HepG2 (cell line): ENCODE data around the gene CCDC106. TPM values are rescaled to one million over a fixed set of nuclear protein-coding genes. Genes with fewer than 3 reads are reported as not detected.

Experiments used
- CREM ChIP-seq, 2 experiments: sonication (generic) in 1 of 2; formaldehyde crosslinking in 1 of 2; IDR thresholded peaks; 2 replicates each; pipeline versions ENCODE4 v1.4.0 to v1.6.1; 2016 to 2020; ENCODE audit warnings: antibody characterized with exemption in 1 of 2, mild to moderate bottlenecking in 1 of 2, missing genetic modification reagents in 1 of 2
- GZF1 ChIP-seq: sonication (generic); formaldehyde crosslinking; IDR thresholded peaks from 2 replicates; pipeline ENCODE4 v1.5.1; 2020; ENCODE audit warnings: mild to moderate bottlenecking, missing genetic modification reagents
- LCORL ChIP-seq, 2 experiments: fragments of 450-650 bp in 1 of 2; sonication (generic) in 1 of 2; formaldehyde crosslinking in 1 of 2; IDR thresholded peaks; 2 replicates each; pipeline versions ENCODE4 v1.5.0 to v1.6.1; 2017 to 2020; ENCODE audit warnings: antibody characterized with exemption in 1 of 2, missing genetic modification reagents in 1 of 2
- RARG ChIP-seq: sonication (generic); formaldehyde crosslinking; IDR thresholded peaks from 2 replicates; pipeline ENCODE4 v1.4.0; 2020; ENCODE audit warnings: low read depth, mild to moderate bottlenecking, missing genetic modification reagents
- SMAD1 ChIP-seq: sonication (generic); formaldehyde crosslinking; IDR thresholded peaks from 2 replicates; pipeline ENCODE4 v1.4.0; 2020; ENCODE audit warnings: missing genetic modification reagents, low read depth, mild to moderate bottlenecking, borderline replicate concordance
- SOX5 ChIP-seq: IDR thresholded peaks from 2 replicates; pipeline ENCODE4 v1.6.1; 2016; ENCODE audit warnings: borderline replicate concordance
- STAT5B ChIP-seq: sonication (generic); formaldehyde crosslinking; IDR thresholded peaks from 2 replicates; pipeline ENCODE4 v1.4.0; 2020; ENCODE audit warnings: missing genetic modification reagents
- SYNCRIP ChIP-seq: fragments of 200-400 bp; formaldehyde crosslinking; IDR thresholded peaks from 2 replicates; pipeline ENCODE4 v1.6.1; 2018; ENCODE audit warnings: mild to moderate bottlenecking, low read depth, low read length; ENCODE audit not compliant: insufficient read depth
- YY1 ChIP-seq: IDR thresholded peaks from 2 replicates; pipeline ENCODE4 v1.6.1; 2011; ENCODE audit warnings: low read length, low read depth, moderate library complexity, mild to moderate bottlenecking; ENCODE audit not compliant: insufficient read depth, insufficient replicate concordance
- ZNF160 ChIP-seq: sonication (generic); formaldehyde crosslinking; IDR thresholded peaks from 2 replicates; pipeline ENCODE4 v1.8.0; 2022; ENCODE audit warnings: mild to moderate bottlenecking, inconsistent platforms, missing genetic modification reagents
- ZNF441 ChIP-seq: sonication (generic); formaldehyde crosslinking; IDR thresholded peaks from 2 replicates; pipeline ENCODE4 v1.7.0; 2021; ENCODE audit warnings: missing genetic modification reagents, borderline replicate concordance
- ZNF510 ChIP-seq: sonication (generic); formaldehyde crosslinking; IDR thresholded peaks from 2 replicates; pipeline ENCODE4 v1.4.0; 2020; ENCODE audit warnings: low read depth, mild to moderate bottlenecking, missing genetic modification reagents
- ZNF563 ChIP-seq: sonication (generic); formaldehyde crosslinking; IDR thresholded peaks from 2 replicates; pipeline ENCODE4 v1.8.0; 2022; ENCODE audit warnings: mild to moderate bottlenecking, moderate library complexity, missing genetic modification reagents
- ZNF713 ChIP-seq: sonication (generic); formaldehyde crosslinking; IDR thresholded peaks from 2 replicates; pipeline ENCODE4 v1.4.0; 2020; ENCODE audit warnings: mild to moderate bottlenecking, missing genetic modification reagents
- polyA plus RNA-seq, 8 experiments: library from polyadenylated mRNA; depleted of rRNA in 3 of 8; stranded (reverse) in 7 of 8; unstranded in 1 of 8; fragments of >200 nt; fragmentation: Illumina TruSeq in 4 of 8; extraction: Trizol in 4 of 8; gene quantifications; 2 replicates each; pipeline versions ENCODE4 v1.2.1 to v1.2.3, GENCODE V29; 2011 to 2016; ENCODE audit warnings: low read depth in 4 of 8, missing spikeins in 1 of 8, mixed read lengths in 1 of 8; ENCODE audit not compliant: insufficient read depth in 1 of 8
- total RNA-seq, 5 experiments: library from RNA; depleted of rRNA; stranded (reverse); fragments of >200 nt; fragmentation: Illumina TruSeq; extraction: Trizol; gene quantifications; 2 replicates each; pipeline ENCODE4 v1.2.3, GENCODE V29; 2016; ENCODE audit warnings: low read depth in 1 of 5
- TF ChIP-seq, protein P1 (sequence below), 2 experiments: fragments of 450-650 bp in 1 of 2; sonication (generic) in 1 of 2; formaldehyde crosslinking; IDR thresholded peaks; 2 replicates each; pipeline versions ENCODE4 v1.5.0 to v1.8.0; 2020 to 2022; ENCODE audit warnings: mild to moderate bottlenecking in 1 of 2, missing genetic modification reagents in 1 of 2
- TF ChIP-seq, protein P2 (sequence below): sonication (generic); formaldehyde crosslinking; IDR thresholded peaks from 2 replicates; pipeline ENCODE4 v1.4.0; 2020; ENCODE audit warnings: missing genetic modification reagents
- TF ChIP-seq, protein P3 (sequence below): sonication (generic); formaldehyde crosslinking; IDR thresholded peaks from 2 replicates; pipeline ENCODE4 v1.4.0; 2020; ENCODE audit warnings: missing genetic modification reagents
- TF ChIP-seq, protein P4 (sequence below): IDR thresholded peaks from 2 replicates; pipeline ENCODE4 v1.6.1; 2016; ENCODE audit warnings: missing genetic modification reagents, missing compliant biosample characterization

Gene CCDC106
- total and polyA plus RNA-seq, 2 of the 13 experiments (the other 11 are each of a cell fraction or from before 2014, with no cell fraction given) = 4.7 to 8.8 TPM

DNA sequence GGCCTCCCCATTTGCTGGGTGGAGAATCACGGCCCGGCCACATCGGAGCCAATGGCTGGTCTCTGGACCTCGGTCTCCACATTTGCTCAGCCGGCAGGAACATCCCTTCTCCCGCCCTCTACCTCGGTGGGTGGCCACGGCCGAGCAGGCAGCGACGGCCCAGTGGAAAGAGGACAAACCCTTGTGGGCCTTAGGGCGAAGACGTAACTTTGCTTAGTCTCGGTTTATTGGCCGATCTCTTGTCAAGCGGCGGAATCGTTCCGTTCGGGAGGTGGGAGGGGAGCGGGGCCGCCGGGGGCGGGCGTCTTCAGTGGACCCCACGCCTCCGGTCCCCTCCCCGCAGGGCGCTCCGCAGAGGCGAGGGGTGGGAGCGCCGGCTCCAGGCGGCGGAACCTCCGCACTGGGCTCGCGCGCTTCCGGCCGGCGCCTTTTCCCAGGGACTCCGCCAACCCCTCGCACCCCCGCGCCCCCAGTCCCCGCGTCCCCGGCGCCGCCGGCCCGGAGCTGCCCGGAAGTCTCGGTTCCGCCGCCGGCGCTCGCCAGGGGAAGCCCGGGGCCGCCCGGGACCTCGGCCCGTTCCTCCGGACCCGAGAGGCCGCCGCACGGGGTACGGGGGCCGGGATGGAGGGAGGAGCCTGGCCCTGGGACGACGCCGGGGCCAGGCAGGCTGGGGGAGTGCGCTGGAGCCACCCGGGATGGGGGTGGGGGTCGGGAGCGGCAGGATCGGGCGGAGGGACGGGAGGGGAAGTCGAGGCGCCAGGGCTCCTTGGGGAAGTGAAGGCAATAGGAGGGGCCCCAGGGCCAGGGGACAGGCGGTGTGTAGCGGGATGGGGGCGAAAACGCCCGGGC lies 7.2 kb upstream of the CCDC106 start, which contains the start of gene ZNF580 (continued):
- TF ChIP-seq SOX5 (CRISPR knock-in tag) (peak; percentile 8; the same call in 1 of the 2 replicates), ZNF510 (no peak), RARG (CRISPR knock-in tag) (peak; percentile 34; the same call in 1 of the 2 replicates), CREM (IDR thresholded peaks at IDR 0.05) (no peak), CREM (CRISPR knock-in tag; IDR thresholded peaks at IDR 0.05) (no peak), SYNCRIP (no peak), LCORL (IDR thresholded peaks at IDR 0.05) (no peak), LCORL (CRISPR knock-in tag; IDR thresholded peaks at IDR 0.05) (peak; percentile 15; the same call in 1 of the 2 replicates), YY1 (peak; percentile 65), ZNF441 (CRISPR knock-in tag) (0 out of 2 replicates have a peak, but pooled peaks have one; percentile 9), GZF1 (CRISPR knock-in tag) (0 out of 2 replicates have a peak, but pooled peaks have one; percentile 20), ZNF160 (CRISPR knock-in tag) (no peak), STAT5B (CRISPR knock-in tag) (0 out of 2 replicates have a peak, but pooled peaks have one; percentile 10), ZNF713 (CRISPR knock-in tag) (no peak), ZNF563 (CRISPR knock-in tag) (peak; percentile 66; the same call in 1 of the 2 replicates), SMAD1 (CRISPR knock-in tag) (0 out of 2 replicates have a peak, but pooled peaks have one; percentile 14)
- TF ChIP-seq, protein P1, sequence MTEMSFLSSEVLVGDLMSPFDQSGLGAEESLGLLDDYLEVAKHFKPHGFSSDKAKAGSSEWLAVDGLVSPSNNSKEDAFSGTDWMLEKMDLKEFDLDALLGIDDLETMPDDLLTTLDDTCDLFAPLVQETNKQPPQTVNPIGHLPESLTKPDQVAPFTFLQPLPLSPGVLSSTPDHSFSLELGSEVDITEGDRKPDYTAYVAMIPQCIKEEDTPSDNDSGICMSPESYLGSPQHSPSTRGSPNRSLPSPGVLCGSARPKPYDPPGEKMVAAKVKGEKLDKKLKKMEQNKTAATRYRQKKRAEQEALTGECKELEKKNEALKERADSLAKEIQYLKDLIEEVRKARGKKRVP (CRISPR knock-in tag; IDR thresholded peaks at IDR 0.05) = 0 out of 4 replicates have a peak, but pooled peaks of 1 of the 2 experiments have one; percentile 20
- TF ChIP-seq, protein P2, sequence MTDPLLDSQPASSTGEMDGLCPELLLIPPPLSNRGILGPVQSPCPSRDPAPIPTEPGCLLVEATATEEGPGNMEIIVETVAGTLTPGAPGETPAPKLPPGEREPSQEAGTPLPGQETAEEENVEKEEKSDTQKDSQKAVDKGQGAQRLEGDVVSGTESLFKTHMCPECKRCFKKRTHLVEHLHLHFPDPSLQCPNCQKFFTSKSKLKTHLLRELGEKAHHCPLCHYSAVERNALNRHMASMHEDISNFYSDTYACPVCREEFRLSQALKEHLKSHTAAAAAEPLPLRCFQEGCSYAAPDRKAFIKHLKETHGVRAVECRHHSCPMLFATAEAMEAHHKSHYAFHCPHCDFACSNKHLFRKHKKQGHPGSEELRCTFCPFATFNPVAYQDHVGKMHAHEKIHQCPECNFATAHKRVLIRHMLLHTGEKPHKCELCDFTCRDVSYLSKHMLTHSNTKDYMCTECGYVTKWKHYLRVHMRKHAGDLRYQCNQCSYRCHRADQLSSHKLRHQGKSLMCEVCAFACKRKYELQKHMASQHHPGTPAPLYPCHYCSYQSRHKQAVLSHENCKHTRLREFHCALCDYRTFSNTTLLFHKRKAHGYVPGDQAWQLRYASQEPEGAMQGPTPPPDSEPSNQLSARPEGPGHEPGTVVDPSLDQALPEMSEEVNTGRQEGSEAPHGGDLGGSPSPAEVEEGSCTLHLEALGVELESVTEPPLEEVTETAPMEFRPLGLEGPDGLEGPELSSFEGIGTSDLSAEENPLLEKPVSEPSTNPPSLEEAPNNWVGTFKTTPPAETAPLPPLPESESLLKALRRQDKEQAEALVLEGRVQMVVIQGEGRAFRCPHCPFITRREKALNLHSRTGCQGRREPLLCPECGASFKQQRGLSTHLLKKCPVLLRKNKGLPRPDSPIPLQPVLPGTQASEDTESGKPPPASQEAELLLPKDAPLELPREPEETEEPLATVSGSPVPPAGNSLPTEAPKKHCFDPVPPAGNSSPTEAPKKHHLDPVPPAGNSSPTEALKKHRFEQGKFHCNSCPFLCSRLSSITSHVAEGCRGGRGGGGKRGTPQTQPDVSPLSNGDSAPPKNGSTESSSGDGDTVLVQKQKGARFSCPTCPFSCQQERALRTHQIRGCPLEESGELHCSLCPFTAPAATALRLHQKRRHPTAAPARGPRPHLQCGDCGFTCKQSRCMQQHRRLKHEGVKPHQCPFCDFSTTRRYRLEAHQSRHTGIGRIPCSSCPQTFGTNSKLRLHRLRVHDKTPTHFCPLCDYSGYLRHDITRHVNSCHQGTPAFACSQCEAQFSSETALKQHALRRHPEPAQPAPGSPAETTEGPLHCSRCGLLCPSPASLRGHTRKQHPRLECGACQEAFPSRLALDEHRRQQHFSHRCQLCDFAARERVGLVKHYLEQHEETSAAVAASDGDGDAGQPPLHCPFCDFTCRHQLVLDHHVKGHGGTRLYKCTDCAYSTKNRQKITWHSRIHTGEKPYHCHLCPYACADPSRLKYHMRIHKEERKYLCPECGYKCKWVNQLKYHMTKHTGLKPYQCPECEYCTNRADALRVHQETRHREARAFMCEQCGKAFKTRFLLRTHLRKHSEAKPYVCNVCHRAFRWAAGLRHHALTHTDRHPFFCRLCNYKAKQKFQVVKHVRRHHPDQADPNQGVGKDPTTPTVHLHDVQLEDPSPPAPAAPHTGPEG (CRISPR knock-in tag) = peak; percentile 63; the same call in 1 of the 2 replicates
- TF ChIP-seq, protein P3, sequence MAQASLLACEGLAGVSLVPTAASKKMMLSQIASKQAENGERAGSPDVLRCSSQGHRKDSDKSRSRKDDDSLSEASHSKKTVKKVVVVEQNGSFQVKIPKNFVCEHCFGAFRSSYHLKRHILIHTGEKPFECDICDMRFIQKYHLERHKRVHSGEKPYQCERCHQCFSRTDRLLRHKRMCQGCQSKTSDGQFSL (CRISPR knock-in tag) = 0 out of 2 replicates have a peak, but pooled peaks have one; percentile 55
- TF ChIP-seq, protein P4, sequence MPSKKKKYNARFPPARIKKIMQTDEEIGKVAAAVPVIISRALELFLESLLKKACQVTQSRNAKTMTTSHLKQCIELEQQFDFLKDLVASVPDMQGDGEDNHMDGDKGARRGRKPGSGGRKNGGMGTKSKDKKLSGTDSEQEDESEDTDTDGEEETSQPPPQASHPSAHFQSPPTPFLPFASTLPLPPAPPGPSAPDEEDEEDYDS (CRISPR knock-in tag) = no peak
